Measurements from ENCODE around the gene PRCD.

PRCD gene, protein sequence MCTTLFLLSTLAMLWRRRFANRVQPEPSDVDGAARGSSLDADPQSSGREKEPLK

DNA sequence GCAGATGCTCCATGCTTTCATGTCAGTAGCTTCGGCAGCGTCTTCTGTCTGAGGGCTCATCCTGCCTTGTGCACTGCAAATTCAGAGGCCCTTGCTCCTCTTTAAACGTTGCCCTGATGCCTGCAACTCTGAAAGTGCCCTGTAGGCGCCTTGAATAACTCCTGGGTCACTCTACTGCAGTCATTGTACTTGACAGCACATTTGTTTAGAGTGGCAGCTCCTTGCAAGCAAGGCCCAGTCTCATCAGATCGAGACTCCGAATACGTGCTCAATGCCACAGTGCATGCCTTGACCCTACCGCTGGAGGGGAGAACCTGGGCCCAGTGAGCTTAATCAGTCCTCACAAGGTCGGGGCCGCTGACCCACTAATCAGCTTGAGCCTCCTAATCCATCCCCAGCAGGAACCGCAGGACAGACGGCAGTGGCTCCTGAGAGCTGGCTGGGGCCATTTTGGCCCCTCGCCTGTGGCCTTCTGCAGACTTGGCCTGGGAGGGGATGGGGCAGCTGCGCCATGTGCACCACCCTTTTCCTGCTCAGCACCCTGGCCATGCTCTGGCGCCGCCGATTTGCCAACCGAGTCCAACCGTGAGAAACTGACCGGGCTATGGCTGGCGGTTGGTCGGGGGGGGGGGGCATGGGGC lies at the start of gene PRCD:
PRCD (plus strand) TSS at position 414 of the 641 bp plus-strand sequence; CDS start at position 512, 98 bp downstream.
- no peak for DNase-seq

GRCh38 chr17:76490112-76490710 lies 49.6 kb upstream of the PRCD start:
- no peak for DNase-seq

GRCh38 chr17:76491271-76492122 lies 48.3 kb upstream of the PRCD start:
- DNase-seq: no peak

DNA sequence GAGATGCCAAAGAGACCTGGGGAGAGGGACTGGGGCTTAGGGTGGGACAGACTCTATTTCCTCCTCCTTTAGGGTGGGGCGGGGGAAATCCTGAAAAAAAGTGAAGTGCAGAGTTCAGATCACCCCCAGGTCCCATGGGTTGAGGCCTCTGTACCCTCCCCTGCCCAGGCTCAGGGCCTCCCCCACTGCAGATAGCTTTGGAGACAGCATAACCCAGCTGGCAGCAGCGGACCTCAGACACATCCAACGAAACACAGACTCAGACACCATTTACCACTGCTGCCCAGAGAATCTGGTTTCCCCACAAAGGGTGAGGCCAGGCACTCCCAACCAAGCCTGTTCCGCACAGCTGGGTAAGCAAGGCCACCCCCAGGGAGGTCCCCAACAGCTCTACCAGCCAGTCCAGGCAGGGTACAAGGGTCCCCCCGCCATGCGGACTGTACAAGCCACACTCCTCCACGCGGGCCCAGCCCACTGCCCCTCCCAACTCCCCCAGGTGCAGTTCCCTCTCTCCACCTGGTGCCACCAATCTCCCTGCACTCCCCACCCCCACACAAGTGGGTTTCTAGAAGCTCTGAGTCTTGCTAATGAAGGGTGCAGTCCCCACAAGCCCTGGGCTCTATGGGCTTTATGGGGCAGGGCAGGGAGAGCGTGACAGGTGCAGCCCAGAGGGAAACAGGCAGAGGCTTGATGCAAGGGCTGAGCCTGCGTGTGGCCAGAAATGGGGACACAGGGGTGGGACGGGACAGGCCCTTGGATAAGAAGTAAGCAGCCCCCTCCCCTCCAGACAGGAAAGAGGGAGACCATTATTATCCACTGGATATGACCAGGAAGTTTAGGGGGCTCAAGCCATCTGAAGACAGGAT lies 47.5 kb upstream of the PRCD start:
- DNase-seq: no peak

GRCh38 chr17:76492989-76493501 lies 46.8 kb upstream of the PRCD start:
- DNase-seq: no peak

GRCh38 chr17:76493505-76494167 lies 46.2 kb upstream of the PRCD start:
- no peak for DNase-seq

GRCh38 chr17:76495663-76496400 lies 44.0 kb upstream of the PRCD start:
- no peak for DNase-seq

GRCh38 chr17:76496464-76496863 lies 43.4 kb upstream of the PRCD start:
- no peak for DNase-seq

- no peak for DNase-seq
These were observed 42.2 kb upstream of the PRCD start for GRCh38 chr17:76497699-76497978.

GRCh38 chr17:76497979-76498875 lies 41.6 kb upstream of the PRCD start:
- no peak for DNase-seq

- DNase-seq: no peak
These were observed 41.0 kb upstream of the PRCD start for GRCh38 chr17:76498876-76499251.

DNA sequence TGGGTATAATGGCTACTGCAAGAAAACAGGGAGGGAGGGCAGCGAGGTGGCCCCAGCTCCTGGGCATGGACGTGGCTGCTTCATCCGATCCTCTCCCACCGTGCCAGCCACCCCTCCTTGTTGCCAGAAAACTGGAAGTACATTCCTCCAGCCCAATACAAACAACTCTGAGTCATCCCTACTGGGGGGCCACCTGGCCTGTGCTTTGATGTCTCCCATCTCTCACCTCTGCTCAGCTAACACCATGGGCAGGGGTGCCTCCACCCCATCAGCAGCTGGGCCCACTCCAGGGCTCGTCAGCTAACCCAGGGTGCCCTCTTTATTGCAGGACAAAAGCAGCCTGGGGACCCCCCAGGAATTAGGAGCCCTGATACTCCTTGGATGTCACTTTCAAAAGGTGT lies 40.6 kb upstream of the PRCD start:
- DNase-seq: no peak

GRCh38 chr17:76500074-76500746 lies 39.6 kb upstream of the PRCD start:
- no peak for DNase-seq

DNA sequence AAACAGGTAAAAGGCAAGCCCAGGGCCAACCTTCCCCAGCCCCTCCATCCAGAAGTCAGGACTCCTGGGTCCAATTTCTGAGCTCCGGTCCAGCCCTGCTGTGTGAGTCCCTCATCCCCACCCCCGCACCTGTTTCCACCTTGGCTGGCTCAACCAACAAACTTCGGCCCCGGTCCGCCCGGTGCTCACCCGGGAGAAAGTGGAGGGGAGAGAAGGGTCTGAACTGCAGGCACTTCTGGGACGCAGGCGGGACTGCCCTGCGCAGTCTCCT lies 39.2 kb upstream of the PRCD start:
- no peak for DNase-seq

- DNase-seq: peak; percentile 19
These were observed 38.6 kb upstream of the PRCD start, which contains the start of gene RHBDF2 for GRCh38 chr17:76501018-76501826. Gene RHBDF2, minus strand, starts transcription at chr17:76501423. Its CDS starts 19,899 bp downstream, at chr17:76481524.

DNA sequence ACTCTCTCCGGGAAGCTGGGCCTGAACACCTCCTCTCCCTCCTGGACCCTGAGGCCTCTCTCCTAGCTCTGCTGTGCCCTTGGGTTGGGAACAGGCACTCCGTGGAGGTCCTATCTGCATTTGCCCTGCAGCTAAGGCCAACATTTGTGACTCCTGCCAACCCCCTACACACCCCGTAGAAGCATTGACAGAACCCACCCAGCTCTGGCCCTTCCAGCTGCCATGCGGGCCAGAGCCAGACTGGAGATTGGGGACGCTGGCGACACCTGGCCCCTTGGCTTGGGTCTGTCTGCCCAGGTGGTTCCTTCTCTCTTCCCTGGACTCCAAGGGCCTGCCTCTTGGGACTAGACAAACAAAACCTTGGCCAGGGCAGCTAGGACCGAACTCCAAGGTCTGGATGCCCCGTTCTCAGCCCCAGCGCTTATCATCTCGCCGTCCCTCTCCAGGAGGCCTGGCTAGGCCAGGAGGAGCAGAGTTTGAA lies 38.0 kb upstream of the PRCD start:
- no peak for DNase-seq

DNA sequence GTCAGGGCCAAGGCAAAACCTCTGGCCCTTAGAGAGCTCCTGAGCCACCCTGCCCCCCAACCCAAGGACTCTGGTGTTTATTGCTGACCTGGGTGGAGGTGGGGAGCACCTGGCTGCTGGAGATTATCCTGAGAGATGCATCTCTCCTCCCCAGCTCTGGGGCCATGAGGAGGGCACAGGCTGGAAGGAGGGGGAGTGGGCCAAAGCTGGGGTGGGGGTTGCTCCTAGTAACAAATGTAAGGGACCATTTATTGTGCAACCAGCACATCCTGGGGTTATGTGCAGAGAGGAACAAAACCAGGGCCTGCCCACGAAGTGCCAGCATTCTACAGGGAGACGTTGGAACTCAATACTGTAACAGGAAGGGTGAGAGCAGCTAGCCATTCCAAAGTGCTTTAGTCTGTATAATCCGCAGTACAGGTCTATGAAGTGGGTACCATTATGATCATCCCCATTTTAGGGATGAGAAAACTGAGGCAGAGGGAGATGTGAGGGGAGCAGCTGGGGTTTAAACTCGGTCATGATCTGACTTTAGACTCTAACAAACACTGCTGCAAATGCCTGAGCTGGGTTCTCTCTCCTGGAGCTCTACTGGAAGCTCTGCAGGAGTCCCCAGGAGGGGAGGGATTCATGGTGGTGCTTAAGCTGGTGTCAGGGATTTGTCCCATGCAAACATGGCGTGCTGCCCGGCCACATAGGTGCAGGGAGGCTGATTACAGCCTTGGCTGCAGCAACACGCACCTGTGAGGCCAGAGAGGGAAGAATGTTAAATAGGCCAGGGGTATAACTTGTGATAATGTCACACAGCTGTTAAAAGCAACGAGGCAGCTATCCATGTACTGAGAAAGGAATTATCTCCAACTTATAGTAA lies 37.3 kb upstream of the PRCD start:
- no peak for DNase-seq

DNA sequence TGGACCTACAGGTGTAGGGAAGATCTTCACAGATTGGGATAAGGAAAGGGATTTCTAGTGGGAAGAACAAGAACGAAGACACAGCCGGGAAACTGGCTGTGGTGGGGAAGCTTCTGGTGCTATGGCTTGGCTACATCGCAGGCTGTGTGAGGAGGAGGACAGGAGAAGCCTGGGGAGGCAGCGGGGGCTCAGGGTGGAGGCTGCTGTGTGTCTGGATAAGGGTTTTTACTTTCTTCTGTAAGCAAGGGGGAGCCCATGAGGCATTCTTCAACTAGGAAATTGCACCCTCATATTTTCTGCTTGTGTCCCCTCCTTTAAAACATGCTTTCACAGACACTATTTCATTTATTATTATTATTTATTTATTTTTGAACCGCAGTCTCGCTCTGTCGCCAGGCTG lies 35.7 kb upstream of the PRCD start:
- no peak for DNase-seq

Measured in NCI-H2029 treated with DMSO at 0.1 percent for 48 hours (cell line).